SK-MEL-5 (cell line): ENCODE data around the gene GJB3. TPM values are rescaled to one million over a fixed set of nuclear protein-coding genes. Genes with fewer than 3 reads are reported as not detected.
A peak's percentile ranks its signal among the peaks of the same experiment; 100 is the strongest.

Experiments used
- DNase-seq: peaks from one replicate; pipeline ENCODE4 v3.0.0-alpha.2; 2016; ENCODE audit warnings: low read depth, low spot score
- in situ Hi-C: cut with HindIII; loops from 2 replicates; pipeline ENCODE4 v1.10.0; 2016; ENCODE audit warnings: low sequenced_read_pairs, high pct_unique_total_duplicates, low pct_unique_long_range_greater_than_20kb
- total RNA-seq: library from RNA; depleted of rRNA; stranded (reverse); fragments of >200 nt; shearing (Covaris generic); gene quantifications from 2 replicates; pipeline ENCODE4 v1.2.3, GENCODE V29; 2014

Gene GJB3
- total RNA-seq, 1 experiment from 2014 or later = not detected

GRCh38 chr1:34779005-34779404 is 2.0 kb upstream of the GJB3 start:
- in situ Hi-C loops = no loop called here
- DNase-seq = no peak

DNA sequence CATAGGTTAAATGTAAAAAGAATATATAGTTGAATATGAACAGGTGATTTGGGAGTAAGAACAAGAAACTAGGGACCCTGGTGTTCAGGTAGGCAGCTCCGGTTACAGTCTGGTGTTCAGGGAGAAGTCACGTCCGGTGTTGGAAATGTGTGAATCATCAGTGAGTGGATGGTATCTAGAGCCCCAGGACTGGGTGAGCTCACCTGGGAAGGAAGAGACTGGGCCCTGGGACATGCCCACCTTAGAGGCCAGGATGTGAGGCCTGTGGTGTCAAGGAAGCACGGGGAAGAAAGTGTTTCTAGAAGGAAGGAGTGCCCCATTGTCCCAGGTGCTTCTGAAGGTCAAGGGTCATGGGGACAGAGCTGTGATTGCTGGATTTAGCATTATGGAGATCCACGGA is 1.5 kb upstream of the GJB3 start:
- DNase-seq = no peak
- in situ Hi-C loops = no loop called here

DNA sequence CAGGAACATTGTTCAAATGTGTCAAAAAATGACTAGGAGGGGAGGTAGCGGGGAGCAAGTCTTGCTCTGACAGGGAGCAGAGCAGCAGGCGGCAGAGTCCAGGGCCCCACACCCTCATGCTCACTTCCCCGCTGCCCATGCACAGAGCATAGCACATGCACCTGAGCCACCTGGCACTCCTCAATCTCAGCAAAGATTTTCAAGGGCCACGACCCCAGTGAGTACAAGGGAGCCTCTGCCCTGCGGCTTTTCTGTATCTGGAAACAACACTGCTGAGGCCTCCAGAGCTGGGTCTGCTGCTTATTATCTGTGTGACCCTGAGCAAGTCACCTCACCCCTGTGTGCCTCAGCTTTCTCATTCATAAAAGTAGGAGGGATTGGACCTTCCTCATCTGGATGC is 1.1 kb upstream of the GJB3 start:
- in situ Hi-C loops = no loop called here

GRCh38 chr1:34780528-34780927 is 486 bp upstream of the GJB3 start:
- in situ Hi-C loops = no loop called here
- no peak for DNase-seq

More for the DNA sequence above, 1.1 kb upstream of the GJB3 start:
- DNase-seq = no peak

- in situ Hi-C loops = no loop called here
- no peak for DNase-seq
These were observed 904 bp downstream of the GJB3 start for GRCh38 chr1:34781844-34782391.

GRCh38 chr1:34784751-34785221 is 3.8 kb downstream of the GJB3 start:
- DNase-seq = no peak
- in situ Hi-C loops = no loop called here

DNA sequence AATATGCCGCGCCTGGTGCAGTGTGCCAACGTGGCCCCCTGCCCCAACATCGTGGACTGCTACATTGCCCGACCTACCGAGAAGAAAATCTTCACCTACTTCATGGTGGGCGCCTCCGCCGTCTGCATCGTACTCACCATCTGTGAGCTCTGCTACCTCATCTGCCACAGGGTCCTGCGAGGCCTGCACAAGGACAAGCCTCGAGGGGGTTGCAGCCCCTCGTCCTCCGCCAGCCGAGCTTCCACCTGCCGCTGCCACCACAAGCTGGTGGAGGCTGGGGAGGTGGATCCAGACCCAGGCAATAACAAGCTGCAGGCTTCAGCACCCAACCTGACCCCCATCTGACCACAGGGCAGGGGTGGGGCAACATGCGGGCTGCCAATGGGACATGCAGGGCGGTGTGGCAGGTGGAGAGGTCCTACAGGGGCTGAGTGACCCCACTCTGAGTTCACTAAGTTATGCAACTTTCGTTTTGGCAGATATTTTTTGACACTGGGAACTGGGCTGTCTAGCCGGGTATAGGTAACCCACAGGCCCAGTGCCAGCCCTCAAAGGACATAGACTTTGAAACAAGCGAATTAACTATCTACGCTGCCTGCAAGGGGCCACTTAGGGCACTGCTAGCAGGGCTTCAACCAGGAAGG is 4.3 kb downstream of the GJB3 start:
- DNase-seq = no peak
- in situ Hi-C loops = no loop called here

- no peak for DNase-seq
- in situ Hi-C loops = no loop called here
These were observed 5.0 kb downstream of the GJB3 start for GRCh38 chr1:34785875-34786470.

GRCh38 chr1:34786521-34787325 is 5.7 kb downstream of the GJB3 start:
- peak; percentile 74 for DNase-seq
- in situ Hi-C loops = no loop called here

- peak; percentile 38 for DNase-seq
- in situ Hi-C loops = no loop called here
These were observed 6.7 kb downstream of the GJB3 start for GRCh38 chr1:34787461-34788420.

DNA sequence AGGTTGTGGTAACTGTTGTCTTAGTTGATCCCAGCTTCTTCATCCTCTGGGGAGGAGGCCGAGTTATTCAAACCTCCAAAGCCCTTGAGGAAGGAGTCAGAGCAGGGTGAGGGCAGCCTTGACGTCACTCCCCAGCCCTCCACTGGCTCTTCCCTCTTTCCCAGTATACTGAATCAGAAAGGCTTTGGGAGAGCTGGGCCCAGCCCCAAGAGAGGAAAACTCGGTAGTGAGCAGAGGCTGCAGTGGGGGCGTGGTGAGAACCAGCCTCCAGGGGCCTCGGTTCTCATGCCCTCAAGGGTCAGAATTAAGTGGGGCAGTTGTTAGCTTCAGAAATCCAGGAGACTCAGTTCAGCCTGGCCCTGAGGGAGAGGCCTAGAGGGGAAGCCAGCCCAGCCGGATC is 10.0 kb downstream of the GJB3 start:
- no peak for DNase-seq
- in situ Hi-C loops = no loop called here

DNA sequence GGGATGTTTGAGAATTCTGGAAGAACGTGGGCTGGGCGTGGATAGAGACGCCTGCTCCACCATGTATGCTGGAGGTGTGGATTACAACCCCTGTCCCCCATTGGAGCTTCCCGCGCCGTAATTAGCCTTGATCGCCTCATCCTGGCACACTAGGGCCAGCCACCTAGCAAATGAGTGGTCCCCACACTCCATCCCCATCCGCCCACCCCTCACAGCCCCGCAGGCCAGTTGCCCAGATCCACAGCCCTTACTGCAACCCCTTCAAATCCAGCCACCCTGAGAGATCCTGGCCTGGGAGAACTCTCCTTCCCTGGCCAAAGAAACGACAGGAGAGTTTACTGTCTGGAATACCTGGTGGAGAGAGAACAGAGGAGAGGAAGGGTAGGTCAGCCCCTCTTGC is 11.4 kb downstream of the GJB3 start:
- DNase-seq = no peak
- in situ Hi-C loops = no loop called here

- no peak for DNase-seq
- in situ Hi-C loops = no loop called here
These were observed 12.1 kb downstream of the GJB3 start, which contains the start of gene GJA4 for GRCh38 chr1:34792868-34793727. Gene GJA4 (plus strand): TSS chr1:34792999. CDS start chr1:34794214, 1,215 bp downstream.

GRCh38 chr1:34794001-34794789 is 13.2 kb downstream of the GJB3 start:
- in situ Hi-C loops = no loop called here
- DNase-seq = no peak

- no peak for DNase-seq
- in situ Hi-C loops = no loop called here
These were observed 13.8 kb downstream of the GJB3 start for GRCh38 chr1:34794790-34795180.

DNA sequence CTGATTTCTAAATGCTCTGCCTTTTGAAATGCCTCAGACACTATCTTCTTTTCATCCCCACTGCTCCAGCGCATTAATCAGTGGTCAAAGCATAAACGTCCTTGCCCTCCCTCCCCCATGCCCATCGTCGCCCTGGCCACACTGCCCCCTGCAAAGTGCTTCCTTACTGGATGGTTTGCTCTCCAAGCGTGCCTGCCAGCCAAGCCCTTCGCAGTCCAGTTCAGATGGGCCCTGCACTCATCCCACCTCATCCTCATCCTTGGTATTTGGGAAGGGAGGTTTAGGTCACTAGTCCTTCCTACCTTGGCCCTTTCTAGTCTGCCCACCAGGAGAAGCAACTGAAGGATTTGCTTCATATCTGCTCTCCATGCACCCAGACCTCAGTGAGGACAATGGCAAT is 14.9 kb downstream of the GJB3 start:
- in situ Hi-C loops = no loop called here
- DNase-seq = no peak
